HG03095 (cell line): Measurements from ENCODE around the gene CNN3.
A peak's percentile ranks its signal among the peaks of the same experiment; 100 is the strongest.
"Not testable (repeated sequence)": the region's sequence is repeated elsewhere in the genome, so short reads cannot be mapped to it uniquely, and the experiment has no call there.

ENCODE experiments used
- ATAC-seq: cut with Tn5 transposase; IDR thresholded peaks from one replicate; pipeline ENCODE4 v1.9.1; 2021; ENCODE audit warnings: moderate library complexity; ENCODE audit not compliant: unreplicated experiment

The CNN3 gene

GRCh38 chr1:94949681-94950661 lies 23.1 kb upstream of the CNN3 start:
- ATAC-seq = no peak

GRCh38 chr1:94947437-94947836 lies 20.5 kb upstream of the CNN3 start:
- no peak for ATAC-seq

- ATAC-seq = no peak
Observed at GRCh38 chr1:94946886-94947285, 20.0 kb upstream of the CNN3 start.

GRCh38 chr1:94942171-94943128 lies 15.5 kb upstream of the CNN3 start:
- ATAC-seq = no peak

DNA sequence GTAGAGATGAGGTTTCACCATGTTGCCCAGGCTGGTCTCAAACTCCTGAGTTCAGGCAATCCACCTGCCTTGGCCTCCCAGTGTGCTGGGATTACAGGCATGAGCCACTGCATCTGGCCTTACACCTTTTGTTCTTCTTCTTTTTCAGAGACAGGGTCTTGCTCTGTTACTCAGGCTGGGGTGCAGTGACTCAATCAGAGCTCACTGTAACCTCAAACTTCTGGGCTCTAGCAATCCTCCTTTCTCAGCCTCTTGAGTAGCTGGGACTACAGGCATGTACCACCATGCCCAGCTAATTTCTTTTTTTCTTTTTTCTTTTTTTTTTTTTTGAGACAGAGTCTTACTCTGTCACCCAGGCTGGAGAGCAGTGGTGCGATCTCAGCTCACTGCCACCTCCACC lies 14.6 kb upstream of the CNN3 start:
- ATAC-seq = not testable (repeated sequence)

DNA sequence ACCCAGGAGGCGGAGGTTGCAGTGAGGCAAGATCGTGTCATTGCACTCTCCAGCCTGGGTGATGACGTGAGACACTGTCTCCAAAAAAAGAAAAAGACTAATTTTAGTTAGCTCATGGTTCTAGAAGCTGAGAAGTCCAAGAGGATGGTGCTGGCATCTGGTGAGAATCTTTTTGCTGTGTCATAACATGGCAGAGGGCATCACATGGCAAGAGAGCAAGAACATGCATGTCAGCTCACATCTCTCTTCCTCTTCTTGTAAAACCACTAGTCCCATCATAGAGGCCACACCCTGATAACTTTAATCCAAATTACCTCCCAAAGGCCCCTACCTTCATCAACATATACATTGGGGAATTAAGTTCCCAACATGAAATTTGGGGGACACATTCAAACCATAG lies 13.8 kb upstream of the CNN3 start:
- no peak for ATAC-seq

- no peak for ATAC-seq
Observed at GRCh38 chr1:94937820-94938219, 10.9 kb upstream of the CNN3 start.

DNA sequence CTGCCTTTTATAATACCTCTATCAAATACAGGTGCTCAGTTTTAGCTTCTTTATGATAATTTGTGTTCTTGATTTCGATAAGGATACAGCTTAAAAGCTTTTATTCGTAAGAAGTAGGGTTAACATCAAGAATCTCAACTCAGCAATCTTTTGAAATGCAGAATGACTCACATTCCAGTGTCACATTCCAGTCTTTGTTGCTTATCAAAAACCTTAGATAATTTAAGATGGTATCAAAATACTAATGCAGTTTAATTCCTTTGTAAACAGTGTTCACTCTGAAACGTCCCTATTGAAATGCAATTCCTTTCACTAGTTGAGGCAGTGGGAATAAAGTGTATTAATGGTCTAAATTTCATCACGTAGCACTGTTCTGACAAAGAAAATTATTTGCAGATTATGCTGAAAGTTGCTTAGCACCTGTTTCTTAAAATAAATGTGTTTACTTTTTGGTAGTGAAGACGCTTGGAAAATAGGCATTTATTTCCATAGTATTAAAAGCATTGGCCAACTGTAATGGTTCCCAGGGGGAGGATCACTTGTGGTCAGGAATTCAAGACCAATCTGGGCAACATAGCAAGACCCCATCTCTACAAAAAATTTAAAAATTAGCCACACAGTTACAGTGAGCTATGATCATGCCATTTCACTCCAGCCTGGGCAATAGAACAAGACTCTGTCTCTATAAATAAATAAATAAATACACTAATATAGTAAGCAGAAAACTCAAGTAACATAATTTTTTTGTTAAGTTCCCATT lies 10.1 kb upstream of the CNN3 start:
- ATAC-seq = no peak

DNA sequence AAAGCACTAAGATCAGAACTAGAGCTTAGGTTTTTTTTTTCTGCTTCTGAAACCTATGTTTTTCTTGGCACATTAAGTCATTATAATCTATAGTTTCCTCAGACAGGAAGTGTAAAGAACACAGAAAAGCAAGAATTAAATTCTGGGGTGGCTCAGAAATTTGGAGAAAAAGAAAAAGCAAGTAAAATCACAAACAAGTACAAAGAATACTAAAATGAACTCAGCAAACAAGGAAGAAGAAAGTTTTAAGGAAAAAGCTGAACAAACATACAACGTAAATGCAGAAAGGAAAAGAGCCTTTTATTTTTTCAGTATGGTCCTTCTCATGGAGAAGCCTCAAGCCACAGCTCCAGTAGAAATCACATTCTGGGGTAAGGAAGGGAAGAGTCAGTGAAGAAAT lies 8.6 kb upstream of the CNN3 start:
- ATAC-seq = no peak

GRCh38 chr1:94935034-94935433 lies 8.1 kb upstream of the CNN3 start:
- no peak for ATAC-seq

DNA sequence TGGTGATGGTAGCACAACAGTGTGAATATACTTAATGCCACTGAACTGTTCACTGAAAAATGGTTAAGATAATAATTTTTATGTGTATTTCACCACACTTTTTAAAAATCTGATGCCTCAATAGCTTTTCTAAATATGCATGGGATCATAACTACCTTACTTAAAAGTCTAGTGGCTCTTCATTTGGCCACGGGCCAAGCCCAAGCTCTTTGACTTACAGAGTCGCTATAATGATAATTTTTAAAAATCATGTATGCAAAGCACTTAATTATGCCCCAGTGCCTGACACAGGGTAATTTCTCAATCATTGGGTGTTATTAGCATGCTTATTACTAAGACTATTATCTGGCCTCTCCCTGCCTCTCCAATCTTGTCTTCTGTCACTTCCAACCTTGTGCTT lies 7.6 kb upstream of the CNN3 start:
- no peak for ATAC-seq

GRCh38 chr1:94931254-94931841 lies 4.4 kb upstream of the CNN3 start:
- no peak for ATAC-seq

- no peak for ATAC-seq
Observed at GRCh38 chr1:94929351-94930217, 2.7 kb upstream of the CNN3 start.

GRCh38 chr1:94928293-94928939 lies 1.5 kb upstream of the CNN3 start:
- ATAC-seq = no peak

- ATAC-seq = no peak
Observed at GRCh38 chr1:94927405-94928175, 680 bp upstream of the CNN3 start.

GRCh38 chr1:94926126-94926914 lies 590 bp downstream of the CNN3 start:
- ATAC-seq = peak; percentile 22

DNA sequence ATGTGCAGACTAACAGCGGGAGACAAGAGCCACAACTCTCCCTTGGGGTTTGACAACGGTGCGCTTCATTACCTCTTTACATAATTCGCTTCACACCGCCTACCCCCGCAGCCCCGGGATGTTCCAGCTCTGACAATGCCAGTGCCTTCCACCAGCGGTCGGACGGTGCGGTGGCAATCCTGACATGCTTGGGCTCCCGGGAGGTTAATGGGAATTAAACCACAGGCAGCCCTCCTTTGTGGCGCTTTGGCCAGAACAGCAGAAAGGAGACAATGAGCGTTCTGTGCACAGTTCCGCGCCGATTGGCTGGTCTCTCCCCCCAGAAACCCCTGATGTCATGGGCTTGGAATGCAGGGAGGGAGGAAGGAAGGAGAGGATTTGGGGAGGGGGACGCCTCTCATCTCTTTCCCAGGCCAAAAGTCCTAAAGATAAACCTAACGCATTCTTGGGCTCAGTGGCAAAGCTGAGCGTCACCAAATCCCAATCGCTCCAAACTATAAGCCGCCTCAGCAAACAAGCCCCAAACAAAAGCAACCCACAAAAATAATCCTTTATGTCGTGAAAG lies 1.3 kb downstream of the CNN3 start:
- ATAC-seq = no peak
